ENCODE results near the gene DOK3.

Gene DOK3

GRCh38 chr5:177529247-177530203 is 19.9 kb upstream of the DOK3 start:
- no peak for DNase-seq (ENCODE audit: extremely low spot score)
- no peak for TF ChIP-seq CTCF (IDR thresholded peaks at IDR 0.05; ENCODE audit: control extremely low read depth, extremely low read depth, low read depth, missing control alignments)
- ChIA-PET CTCF (interaction anchor here (1.8 kb wide), 1 partner anchor 8 kb away, joined by 7 read pairs; no protein-coding TSS in a partner anchor), POLR2A (interaction anchor here (0.6 kb wide), 1 partner anchor 384 kb away, joined by 3 read pairs; no protein-coding TSS in a partner anchor)

- ChIA-PET CTCF (interaction anchor here (2.1 kb wide), 1 partner anchor 10 kb away, joined by 5 read pairs; no protein-coding TSS in a partner anchor), POLR2A (no interaction called here)
- no peak for DNase-seq (ENCODE audit: extremely low spot score)
- TF ChIP-seq CTCF (IDR thresholded peaks at IDR 0.05; ENCODE audit: control extremely low read depth, extremely low read depth, low read depth, missing control alignments): no peak
Observed at GRCh38 chr5:177528631-177529030, 19.0 kb upstream of the DOK3 start.

GRCh38 chr5:177527595-177527994 is 18.0 kb upstream of the DOK3 start:
- ChIA-PET CTCF (interaction anchor here (0.6 to 2.1 kb wide), 3 partner anchors 11 to 19 kb away, joined by 3 to 6 read pairs (median 5); partner anchors contain the start of gene DDX41), POLR2A (no interaction called here)
- no peak for TF ChIP-seq CTCF (IDR thresholded peaks at IDR 0.05; ENCODE audit: control extremely low read depth, extremely low read depth, low read depth, missing control alignments)
- no peak for DNase-seq (ENCODE audit: extremely low spot score)

- ChIA-PET CTCF (interaction anchor here (1.4 to 2.1 kb wide), 2 partner anchors 10 to 12 kb away, joined by 5 to 6 read pairs; partner anchors contain the start of gene DDX41), POLR2A (no interaction called here)
- no peak for DNase-seq (ENCODE audit: extremely low spot score)
- no peak for TF ChIP-seq CTCF (IDR thresholded peaks at IDR 0.05; ENCODE audit: control extremely low read depth, extremely low read depth, low read depth, missing control alignments)
Observed at GRCh38 chr5:177526791-177527190, 17.2 kb upstream of the DOK3 start.

- ChIA-PET CTCF (no interaction called here), POLR2A (no interaction called here)
- DNase-seq (ENCODE audit: extremely low spot score): no peak
- no peak for TF ChIP-seq CTCF (IDR thresholded peaks at IDR 0.05; ENCODE audit: control extremely low read depth, extremely low read depth, low read depth, missing control alignments)
Observed at GRCh38 chr5:177526191-177526590, 16.6 kb upstream of the DOK3 start.

GRCh38 chr5:177524941-177525655 is 15.5 kb upstream of the DOK3 start:
- no peak for DNase-seq (ENCODE audit: extremely low spot score)
- TF ChIP-seq CTCF (IDR thresholded peaks at IDR 0.05; ENCODE audit: control extremely low read depth, extremely low read depth, low read depth, missing control alignments): no peak
- ChIA-PET CTCF (interaction anchor here (0.7 to 1.7 kb wide), 7 partner anchors 10 to 121 kb away, joined by 3 to 4 read pairs (median 3); no protein-coding TSS in a partner anchor), POLR2A (no interaction called here)
